Activated CD4-positive, alpha-beta T cell treated with anti-CD3 and anti-CD28 coated beads, Interleukin-2, amount 50 U/mL, for 24 hours (primary cell): ENCODE data around the gene PHF19.

Experiments used
- DNase-seq, 2 donors: peaks; one replicate each; pipeline ENCODE4 v3.0.0-alpha.2; 2020; ENCODE audit warnings: low read depth in 1 of 2, low spot score in 1 of 2

PHF19 gene

GRCh38 chr9:120855827-120856670 lies 20.9 kb downstream of the PHF19 start:
- DNase-seq: no peak

GRCh38 chr9:120854596-120855327 lies 22.2 kb downstream of the PHF19 start:
- no peak for DNase-seq

GRCh38 chr9:120853198-120853597 lies 23.8 kb downstream of the PHF19 start:
- no peak for DNase-seq

- no peak for DNase-seq
Measured at GRCh38 chr9:120852240-120853010, 24.6 kb downstream of the PHF19 start.

DNA sequence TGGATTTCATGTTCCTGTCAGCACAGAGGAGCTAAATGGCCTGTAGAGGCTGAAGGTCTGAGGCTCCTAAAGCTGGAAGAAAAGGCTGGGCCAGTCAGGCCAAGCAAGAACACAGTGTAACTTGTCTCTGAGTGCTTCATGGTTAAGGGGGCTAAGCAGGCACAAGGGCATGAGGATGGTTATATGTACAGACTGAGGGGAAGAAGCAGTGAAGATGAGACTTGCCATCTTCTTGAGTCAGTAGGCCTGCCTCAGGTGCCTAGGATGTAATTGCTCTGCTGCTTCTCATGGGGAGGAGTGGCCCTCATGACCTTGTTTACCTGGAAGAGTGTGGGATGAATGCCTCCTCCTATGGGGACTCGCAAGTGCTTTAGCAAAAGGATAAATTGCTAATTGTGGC lies 25.5 kb downstream of the PHF19 start:
- no peak for DNase-seq

GRCh38 chr9:120850315-120850714 lies 26.7 kb downstream of the PHF19 start:
- no peak for DNase-seq

- DNase-seq: no peak
Measured at GRCh38 chr9:120846906-120847305, 30.1 kb downstream of the PHF19 start.

GRCh38 chr9:120846251-120846889 lies 30.6 kb downstream of the PHF19 start:
- peak in 1 of 2 donors; percentile 22 for DNase-seq

- peak in 1 of 2 donors; percentile 50 for DNase-seq
Measured at GRCh38 chr9:120845255-120845654, 31.7 kb downstream of the PHF19 start.

- peak; percentile 78 to 94 for DNase-seq
Measured at GRCh38 chr9:120842685-120843485, 34.1 kb downstream of the PHF19 start, which contains the start of gene PSMD5. TSS of gene PSMD5 (minus strand) at chr9:120842922. CDS start at chr9:120842909, 13 bp downstream.

- DNase-seq: no peak
Measured at GRCh38 chr9:120841930-120842684, 34.9 kb downstream of the PHF19 start.

- DNase-seq: no peak
Measured at GRCh38 chr9:120839146-120839545, 37.8 kb downstream of the PHF19 start.

DNA sequence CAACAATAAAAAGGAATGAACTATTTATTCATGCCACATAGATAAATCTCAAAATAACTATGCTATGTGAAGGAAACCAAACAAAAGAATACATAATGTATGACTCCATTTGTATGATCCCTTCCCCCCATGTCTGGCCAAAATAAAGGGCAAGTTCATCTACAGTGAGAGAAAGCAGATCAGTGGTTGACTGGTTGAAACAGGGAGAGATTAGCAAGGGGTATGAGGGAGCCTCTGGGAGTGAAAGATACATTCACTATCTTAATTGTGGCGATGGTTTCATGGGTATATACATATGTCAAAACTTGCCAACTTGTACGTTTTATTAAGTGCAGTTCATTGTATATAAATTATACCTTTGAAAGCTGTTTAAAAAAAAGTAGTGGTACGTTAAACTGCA lies 39.1 kb downstream of the PHF19 start:
- no peak for DNase-seq

DNA sequence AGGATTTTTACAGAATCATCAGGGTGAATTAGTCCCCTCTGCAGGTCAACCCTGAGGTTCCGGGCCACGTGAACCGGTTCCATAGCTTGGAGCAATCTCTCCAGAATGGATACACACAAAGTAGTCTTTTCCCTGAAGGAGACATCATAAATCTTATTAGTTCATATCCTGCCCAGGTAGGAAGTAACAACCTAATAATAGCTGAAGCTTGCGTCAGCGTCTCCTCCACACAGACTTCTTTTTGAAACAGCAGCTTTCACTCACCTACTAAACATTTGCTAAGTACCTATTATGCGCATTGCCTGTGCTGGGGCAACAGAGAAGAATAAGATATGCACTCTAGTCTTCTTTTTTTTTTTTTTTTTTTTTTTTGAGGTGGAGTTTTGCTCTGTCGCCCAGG lies 43.7 kb downstream of the PHF19 start:
- no peak for DNase-seq

DNA sequence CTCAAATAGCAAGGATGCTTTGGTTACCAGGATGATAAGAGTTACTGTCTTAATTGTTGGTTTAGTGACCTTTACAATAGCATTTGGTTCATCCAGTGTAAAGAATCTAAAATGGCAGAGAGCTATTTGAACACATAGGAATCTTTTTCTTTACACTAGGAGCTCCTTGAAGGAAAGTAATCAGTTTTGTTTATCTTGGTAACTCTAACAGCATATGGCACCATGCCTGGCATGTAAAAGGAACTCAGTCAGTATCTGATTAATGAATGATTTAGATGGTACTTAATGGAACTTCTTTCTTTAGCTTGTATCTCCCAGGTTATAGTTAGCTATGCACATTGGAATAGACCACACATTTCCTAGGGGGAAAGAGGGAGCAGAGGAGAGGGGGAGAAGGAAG lies 44.2 kb downstream of the PHF19 start:
- DNase-seq: no peak

DNA sequence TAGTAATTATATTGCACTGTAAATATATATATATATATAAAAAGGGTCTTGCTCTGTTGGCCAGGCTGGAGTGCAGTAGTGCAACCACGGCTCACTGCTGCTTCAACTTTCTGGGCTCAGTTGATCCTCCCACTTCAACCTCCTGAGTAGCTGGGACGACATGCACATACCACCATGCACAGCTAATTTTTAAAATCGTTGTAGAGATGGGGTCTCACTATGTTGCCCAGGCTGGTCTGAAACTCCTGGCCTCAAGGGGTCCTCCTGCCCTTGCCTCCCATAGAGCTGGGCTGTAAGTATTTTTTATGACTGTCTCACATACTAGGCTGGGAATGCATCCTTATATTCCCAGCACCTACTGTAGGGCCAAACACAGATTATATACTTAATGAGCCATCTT lies 46.1 kb downstream of the PHF19 start:
- DNase-seq: no peak

DNA sequence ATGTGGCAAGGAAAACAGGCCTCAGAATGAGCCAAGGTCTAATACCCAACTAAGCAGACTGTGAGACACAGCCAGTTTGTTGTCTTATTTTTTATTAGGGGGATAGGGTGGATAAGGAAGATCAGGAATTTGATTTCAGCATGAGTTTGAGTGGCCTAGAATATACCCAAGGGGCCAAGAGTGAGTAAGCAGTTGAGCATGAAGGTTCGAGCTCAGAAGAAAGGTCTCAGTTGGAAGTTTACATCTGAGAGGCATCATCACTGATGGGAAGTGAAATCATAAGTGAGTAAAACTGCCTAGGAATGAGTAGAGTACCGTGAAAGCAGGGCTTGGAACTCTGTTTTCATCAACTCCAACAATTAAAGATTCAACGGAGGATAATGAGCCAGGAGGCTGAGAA lies 46.8 kb downstream of the PHF19 start:
- no peak for DNase-seq

- DNase-seq: no peak
Measured at GRCh38 chr9:120829650-120830049, 47.3 kb downstream of the PHF19 start.

- DNase-seq: no peak
Measured at GRCh38 chr9:120820095-120820494, 56.9 kb downstream of the PHF19 start.

DNA sequence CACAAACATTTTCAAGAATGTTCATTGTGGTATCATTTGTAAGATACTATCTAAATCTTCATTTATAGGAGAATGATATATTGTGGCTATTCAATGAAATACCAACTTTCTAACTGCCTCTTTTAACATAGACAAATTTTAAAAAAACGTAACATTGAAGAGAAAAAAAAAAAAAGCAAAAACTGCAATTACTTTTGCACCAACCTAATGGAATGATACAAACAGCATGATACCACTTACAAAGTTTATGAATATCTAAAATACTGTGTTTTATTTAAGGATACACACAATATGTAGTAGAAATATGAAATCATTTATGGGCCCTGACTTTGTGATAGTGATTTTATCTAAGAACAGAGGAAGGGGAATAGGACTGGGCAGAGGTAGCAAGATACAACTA lies 58.4 kb downstream of the PHF19 start:
- DNase-seq: no peak
